Memory B cell (primary cell): ENCODE data around the gene ST6GALNAC3.

Source experiments
- ATAC-seq: fragments of 150-1000 bp; cut with Tn5 transposase; 2 replicates; pipeline ENCODE4 v1.10.0; 2021; ENCODE audit warnings: low read depth, mild to moderate bottlenecking, moderate library complexity
- DNase-seq, 2 donors: peaks; one replicate each; pipeline ENCODE4 v3.0.0; 2022; ENCODE audit warnings: low spot score in 2 of 2
- H3K27ac Mint-ChIP-seq: one replicate; pipeline ENCODE4 v1.8.0; 2022; ENCODE audit warnings: mild to moderate bottlenecking, moderate library complexity, mixed read lengths
- H3K27me3 Mint-ChIP-seq: one replicate; pipeline ENCODE4 v1.8.0; 2022; ENCODE audit warnings: mixed read lengths
- H3K36me3 Mint-ChIP-seq: one replicate; pipeline ENCODE4 v1.8.0; 2022; ENCODE audit warnings: mild to moderate bottlenecking, mixed read lengths
- H3K4me1 Mint-ChIP-seq: one replicate; pipeline ENCODE4 v1.8.0; 2022; ENCODE audit warnings: mixed read lengths
- H3K4me3 Mint-ChIP-seq: one replicate; pipeline ENCODE4 v1.8.0; 2022; ENCODE audit warnings: mild to moderate bottlenecking, moderate library complexity, mixed read lengths
- H3K9me3 Mint-ChIP-seq: one replicate; pipeline ENCODE4 v1.8.0; 2022; ENCODE audit warnings: mixed read lengths

ST6GALNAC3 gene

DNA sequence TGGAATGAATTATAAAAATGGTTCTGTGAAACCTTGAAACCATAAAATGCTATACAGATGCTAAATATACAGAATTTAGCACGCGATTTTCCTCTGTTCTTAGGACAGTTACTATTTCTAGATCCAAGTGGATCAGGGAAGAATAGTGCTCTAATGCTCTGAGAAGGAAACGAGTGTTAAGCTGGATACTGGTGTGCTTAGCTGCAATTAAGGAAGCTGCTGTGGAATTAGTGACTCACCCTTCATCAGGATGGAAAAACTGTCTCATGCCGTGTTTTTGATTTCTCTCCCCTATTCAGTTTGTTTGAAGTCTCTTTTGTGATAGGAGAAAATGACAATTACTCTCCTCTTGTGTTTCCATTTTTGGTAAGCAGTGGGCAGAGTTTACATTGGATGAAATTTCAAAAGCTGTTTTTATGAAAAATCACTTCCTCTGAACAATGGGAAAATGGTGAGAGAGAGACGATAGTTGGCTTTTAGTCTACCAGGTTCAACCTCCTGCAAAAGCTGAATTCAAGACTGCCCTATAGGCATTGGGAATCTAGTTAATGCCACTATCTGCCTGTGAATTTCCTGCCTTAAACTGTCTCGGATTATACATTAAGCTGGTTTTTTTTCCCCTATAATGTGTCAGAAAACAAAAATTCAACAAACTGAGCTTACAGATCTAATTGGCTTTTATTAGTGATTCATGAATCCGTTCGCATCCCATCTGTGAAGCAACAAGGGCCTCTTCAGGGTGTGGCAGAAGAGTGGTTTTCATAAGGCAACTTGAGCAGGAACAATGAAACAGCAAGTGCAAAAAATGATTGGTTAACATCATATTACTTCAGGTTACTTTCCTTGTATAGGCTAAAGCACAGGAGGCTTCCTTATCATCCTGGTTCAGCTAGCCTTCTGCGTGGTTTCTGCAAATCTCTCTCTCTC is 179.8 kb downstream of the ST6GALNAC3 start:
- H3K36me3 Mint-ChIP-seq: peaks cover 3% of the 10 kb centered on the region
- ATAC-seq (no peak), DNase-seq (no peak)
- no peak overlapping the region for H3K27ac Mint-ChIP-seq
- H3K4me3 Mint-ChIP-seq: no peak overlapping the region
- peaks cover 2% of the 10 kb centered on the region for H3K4me1 Mint-ChIP-seq
- peaks cover 3% of the 10 kb centered on the region for H3K27me3 Mint-ChIP-seq
- H3K9me3 Mint-ChIP-seq: peaks cover 1% of the 10 kb centered on the region

DNA sequence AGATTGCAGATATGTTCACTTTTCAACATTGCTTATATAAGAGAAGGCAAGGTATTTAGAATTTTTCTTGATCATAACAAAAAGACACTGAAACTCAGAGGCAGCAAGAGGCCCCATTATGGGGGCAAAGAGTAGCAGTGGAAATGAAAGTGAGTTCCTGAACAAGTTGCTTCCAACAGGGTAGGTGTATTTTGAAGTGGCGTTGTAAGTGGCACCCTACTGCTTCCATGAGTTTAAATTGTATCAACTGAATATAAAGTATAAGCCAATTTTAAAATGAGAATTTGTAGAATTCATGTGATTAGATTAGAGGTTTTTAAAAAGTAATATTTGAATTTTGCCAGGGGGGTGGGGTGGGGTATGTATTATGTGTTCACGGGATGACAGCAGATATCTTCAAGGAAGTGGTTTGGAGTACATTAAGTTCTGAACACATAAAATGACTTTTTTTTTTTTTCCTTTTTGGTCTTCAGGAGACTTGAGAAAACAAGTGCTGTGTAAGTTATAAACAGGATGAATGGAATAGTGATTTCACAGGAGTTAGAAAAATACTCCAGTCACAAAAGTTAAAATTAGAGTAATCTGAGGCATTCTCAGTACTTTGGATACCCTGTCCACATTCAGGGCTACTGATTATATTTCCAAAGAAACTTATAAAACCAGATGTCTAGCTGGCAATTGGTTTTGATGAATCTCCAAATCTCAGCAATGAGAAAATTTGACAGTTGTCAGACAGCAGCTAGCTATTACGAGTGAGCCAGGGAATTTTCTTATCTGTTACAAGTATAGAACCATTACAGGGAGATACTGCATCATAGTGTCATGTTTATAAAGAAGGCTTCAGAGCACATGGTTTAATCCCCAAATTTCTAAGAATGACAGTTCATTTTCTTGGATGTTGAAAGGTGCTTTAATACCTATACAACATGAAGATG is 182.0 kb downstream of the ST6GALNAC3 start:
- no peak overlapping the region for H3K4me3 Mint-ChIP-seq
- H3K4me1 Mint-ChIP-seq: peaks cover 7% of the 10 kb centered on the region
- peaks cover 2% of the 10 kb centered on the region for H3K27me3 Mint-ChIP-seq
- no peak overlapping the region for H3K27ac Mint-ChIP-seq
- DNase-seq (no peak), ATAC-seq (no peak)
- H3K36me3 Mint-ChIP-seq: no peaks in the 10 kb centered on the region
- no peaks in the 10 kb centered on the region for H3K9me3 Mint-ChIP-seq

DNA sequence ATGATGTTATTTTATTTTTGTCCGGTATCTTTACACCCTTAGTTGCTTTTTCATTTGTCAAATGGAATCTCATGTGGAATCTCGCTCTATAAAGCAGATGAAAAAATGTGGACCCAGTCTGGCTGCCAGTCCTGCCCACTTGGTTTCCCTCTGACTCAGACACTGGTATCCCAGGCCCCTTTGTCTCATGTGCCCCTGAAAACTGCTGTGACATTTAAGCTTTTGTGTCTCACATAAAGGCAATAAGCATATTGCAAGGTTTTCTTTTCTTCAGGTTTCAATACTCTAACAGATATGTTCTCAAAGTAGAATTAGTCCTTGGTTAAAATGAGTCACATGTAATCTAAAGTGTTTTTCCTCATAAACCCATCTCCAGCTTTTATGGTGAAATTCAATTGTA is 183.3 kb downstream of the ST6GALNAC3 start:
- peaks cover 2% of the 10 kb centered on the region for H3K9me3 Mint-ChIP-seq
- ATAC-seq (no peak), DNase-seq (no peak)
- peaks cover 7% of the 10 kb centered on the region for H3K4me1 Mint-ChIP-seq
- peaks cover 2% of the 10 kb centered on the region for H3K27me3 Mint-ChIP-seq
- H3K4me3 Mint-ChIP-seq: no peak overlapping the region
- no peaks in the 10 kb centered on the region for H3K36me3 Mint-ChIP-seq
- no peak overlapping the region for H3K27ac Mint-ChIP-seq

DNA sequence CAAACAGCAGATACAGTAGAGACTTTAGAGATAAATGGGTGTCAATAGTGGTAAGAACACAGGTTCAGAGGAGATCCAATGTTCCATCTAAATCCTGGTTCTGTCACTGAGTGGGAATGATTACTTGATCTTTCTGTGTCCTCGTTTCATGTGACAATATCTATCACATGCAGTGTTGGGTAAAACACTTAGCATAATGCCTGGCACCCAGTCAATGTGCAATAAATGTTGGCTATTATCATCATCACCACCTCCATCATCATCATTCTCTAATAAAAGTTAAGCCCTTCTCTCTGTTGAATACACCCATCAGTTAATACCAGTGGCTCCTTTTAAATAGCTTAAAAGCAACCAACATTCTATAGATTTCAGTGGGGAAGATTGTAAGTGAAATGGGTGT is 184.7 kb downstream of the ST6GALNAC3 start:
- DNase-seq: no peak

DNA sequence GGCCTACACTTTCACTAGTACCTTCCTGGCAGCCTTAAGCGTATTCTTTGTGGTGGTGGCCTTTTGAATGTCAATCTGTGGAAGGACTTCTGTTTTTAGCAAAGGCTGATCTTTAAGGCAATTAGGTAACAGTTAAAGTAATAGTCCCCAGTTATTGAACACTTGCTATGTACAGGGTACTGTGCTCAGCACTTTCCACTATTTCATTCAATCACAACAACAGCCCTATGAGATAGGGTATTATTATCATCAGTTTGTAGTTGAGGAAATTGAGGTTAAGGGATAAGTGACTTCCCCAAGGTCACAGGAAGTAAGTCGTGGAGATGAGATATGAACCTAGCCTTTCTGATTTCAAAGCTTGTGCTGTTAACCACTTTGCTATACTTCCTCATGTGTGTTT is 185.7 kb downstream of the ST6GALNAC3 start:
- Mint-ChIP-seq H3K4me3 (no peak overlapping the region), H3K36me3 (no peaks in the 10 kb centered on the region), H3K27ac (no peak overlapping the region), H3K9me3 (peaks cover 2% of the 10 kb centered on the region), H3K4me1 (peaks cover 7% of the 10 kb centered on the region), H3K27me3 (peaks cover 2% of the 10 kb centered on the region)
- DNase-seq (no peak), ATAC-seq (no peak)

More for the DNA sequence above, 184.7 kb downstream of the ST6GALNAC3 start:
- Mint-ChIP-seq H3K9me3 (peaks cover 2% of the 10 kb centered on the region), H3K36me3 (no peaks in the 10 kb centered on the region), H3K4me1 (peaks cover 7% of the 10 kb centered on the region), H3K27me3 (peaks cover 2% of the 10 kb centered on the region), H3K4me3 (no peak overlapping the region), H3K27ac (no peak overlapping the region)
- no peak for ATAC-seq

DNA sequence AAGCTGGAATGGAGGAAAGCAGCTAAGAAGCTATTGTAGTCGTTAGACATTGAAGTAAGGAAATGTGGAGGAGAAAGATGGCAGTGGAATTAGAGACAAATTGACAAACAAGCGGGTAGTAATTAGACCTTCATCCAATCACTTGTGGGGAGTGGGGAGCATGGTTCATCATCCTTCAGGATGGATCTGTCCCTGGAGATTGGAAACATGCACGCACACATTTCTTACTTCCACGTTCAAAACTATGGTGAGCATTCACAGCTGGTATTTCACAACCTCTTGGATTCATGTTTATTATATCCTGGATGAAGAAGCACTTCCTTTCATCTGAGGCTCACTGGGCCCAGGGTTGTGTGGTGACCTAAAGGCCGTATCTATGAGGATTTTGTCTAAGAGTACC is 188.1 kb downstream of the ST6GALNAC3 start:
- peaks cover 6% of the 10 kb centered on the region for H3K4me1 Mint-ChIP-seq
- H3K36me3 Mint-ChIP-seq: no peaks in the 10 kb centered on the region
- H3K27ac Mint-ChIP-seq: no peak overlapping the region
- H3K4me3 Mint-ChIP-seq: no peak overlapping the region
- H3K27me3 Mint-ChIP-seq: no peaks in the 10 kb centered on the region
- no peak for ATAC-seq
- H3K9me3 Mint-ChIP-seq: peaks cover 2% of the 10 kb centered on the region
- DNase-seq: no peak

DNA sequence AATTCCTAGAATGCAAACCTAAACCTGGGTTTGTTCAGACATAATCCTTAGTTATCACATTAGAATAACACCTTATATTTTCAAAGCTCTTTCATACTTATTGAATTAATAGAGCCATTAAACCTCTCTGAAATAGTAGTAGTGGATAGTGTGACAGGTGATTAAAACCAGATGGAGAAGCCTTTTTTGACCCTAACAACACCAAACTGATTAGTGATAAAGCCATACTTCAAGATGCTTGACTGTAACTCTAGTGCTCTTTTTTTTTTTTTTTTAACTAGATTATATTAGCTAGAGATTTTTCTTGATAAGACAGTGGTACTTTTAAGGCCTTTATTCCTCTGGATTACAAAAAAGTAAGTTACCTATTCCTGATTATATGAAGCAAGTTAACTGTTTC is 190.1 kb downstream of the ST6GALNAC3 start:
- ATAC-seq (no peak), DNase-seq (no peak)
- H3K27me3 Mint-ChIP-seq: peaks cover 2% of the 10 kb centered on the region
- H3K4me1 Mint-ChIP-seq: peaks cover 14% of the 10 kb centered on the region
- H3K9me3 Mint-ChIP-seq: peaks cover 2% of the 10 kb centered on the region
- no peak overlapping the region for H3K27ac Mint-ChIP-seq
- H3K4me3 Mint-ChIP-seq: no peak overlapping the region
- H3K36me3 Mint-ChIP-seq: no peaks in the 10 kb centered on the region

DNA sequence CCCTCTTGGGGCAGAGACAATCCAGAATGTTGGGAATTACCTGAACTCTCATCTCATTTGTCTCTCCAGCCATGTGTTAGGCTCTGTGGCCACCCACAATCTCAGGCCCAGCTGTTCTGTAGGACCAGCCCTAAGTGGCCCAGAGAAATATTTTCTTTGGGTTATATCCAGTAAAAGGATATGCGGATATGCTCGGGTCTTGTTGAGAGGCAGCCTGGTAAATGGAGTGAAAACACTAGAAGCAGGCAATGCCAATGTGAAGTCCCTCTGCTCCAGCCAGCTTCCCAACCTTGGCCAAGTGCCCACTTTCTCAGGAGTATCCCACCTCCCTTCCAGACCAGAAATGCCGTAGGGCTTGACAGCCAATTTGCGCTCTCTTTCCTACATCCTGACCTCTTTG is 192.2 kb downstream of the ST6GALNAC3 start:
- peaks cover 2% of the 10 kb centered on the region for H3K27me3 Mint-ChIP-seq
- ATAC-seq (no peak), DNase-seq (no peak)
- no peaks in the 10 kb centered on the region for H3K36me3 Mint-ChIP-seq
- no peak overlapping the region for H3K27ac Mint-ChIP-seq
- peaks cover 12% of the 10 kb centered on the region for H3K4me1 Mint-ChIP-seq
- H3K9me3 Mint-ChIP-seq: peaks cover 2% of the 10 kb centered on the region
- H3K4me3 Mint-ChIP-seq: no peak overlapping the region

DNA sequence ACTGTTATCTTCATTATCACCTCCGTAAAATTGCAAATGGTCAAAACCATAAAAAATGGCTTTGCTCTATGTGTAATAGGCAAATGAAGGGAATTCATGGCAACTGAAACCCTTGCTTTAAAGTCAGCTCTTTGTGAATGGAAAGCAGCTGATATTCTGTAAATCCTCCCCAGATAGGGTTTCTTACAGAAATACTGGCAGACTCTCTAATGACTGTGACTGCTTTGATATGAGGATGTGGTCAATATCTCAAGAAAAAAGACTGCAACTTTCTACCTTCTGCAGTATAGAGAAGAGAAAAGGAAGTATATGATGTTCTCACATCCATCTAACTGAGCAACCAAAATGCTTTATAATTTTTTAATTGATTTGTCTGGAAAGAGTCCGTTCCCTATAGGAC is 193.1 kb downstream of the ST6GALNAC3 start:
- Mint-ChIP-seq H3K4me1 (peaks cover 12% of the 10 kb centered on the region), H3K9me3 (no peaks in the 10 kb centered on the region), H3K36me3 (no peaks in the 10 kb centered on the region), H3K27me3 (peaks cover 2% of the 10 kb centered on the region), H3K27ac (no peak overlapping the region), H3K4me3 (no peak overlapping the region)
- DNase-seq (no peak), ATAC-seq (peak; percentile 59)

DNA sequence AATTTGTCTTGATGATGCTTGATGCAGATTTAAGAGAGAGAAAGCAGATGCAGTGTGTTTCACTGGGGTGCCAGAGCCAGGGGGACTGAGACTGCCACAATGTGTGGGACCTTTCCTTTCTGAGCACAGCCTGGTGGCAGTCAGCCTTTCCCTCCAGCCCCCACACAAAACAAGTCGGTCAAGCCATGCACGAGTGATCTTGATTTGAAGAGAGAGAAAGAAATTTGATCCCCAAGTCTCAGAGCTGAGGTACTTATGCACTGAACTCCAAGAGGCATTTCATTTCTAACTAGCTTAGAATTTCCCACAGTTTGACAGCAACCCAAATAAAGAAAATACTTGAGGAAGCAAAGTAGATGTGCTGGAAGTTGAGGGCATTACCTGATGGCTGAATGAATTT is 193.8 kb downstream of the ST6GALNAC3 start:
- H3K4me3 Mint-ChIP-seq: no peak overlapping the region
- DNase-seq (no peak), ATAC-seq (no peak)
- H3K4me1 Mint-ChIP-seq: peaks cover 12% of the 10 kb centered on the region
- H3K27me3 Mint-ChIP-seq: peaks cover 3% of the 10 kb centered on the region
- no peaks in the 10 kb centered on the region for H3K36me3 Mint-ChIP-seq
- H3K27ac Mint-ChIP-seq: no peak overlapping the region
- no peaks in the 10 kb centered on the region for H3K9me3 Mint-ChIP-seq

DNA sequence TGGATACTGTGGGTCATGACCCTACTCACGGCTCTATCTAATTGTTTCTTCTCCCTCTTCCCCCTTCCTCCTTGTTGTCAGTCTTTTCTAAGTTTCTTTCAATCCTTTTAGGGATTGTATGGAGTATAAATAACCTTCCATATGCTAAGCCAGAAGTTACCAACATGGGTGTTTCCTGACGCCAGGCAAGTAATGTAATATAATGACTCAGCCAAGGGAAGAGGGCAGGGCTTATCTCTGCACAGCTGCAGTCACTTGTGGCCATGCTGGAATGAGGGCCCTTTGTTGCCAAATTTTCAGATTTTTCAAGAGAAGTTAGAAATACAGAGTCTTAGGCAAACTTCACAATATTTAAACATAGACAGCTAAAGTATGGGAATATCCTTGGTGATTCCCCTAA is 194.6 kb downstream of the ST6GALNAC3 start:
- Mint-ChIP-seq H3K27ac (no peak overlapping the region), H3K9me3 (no peaks in the 10 kb centered on the region), H3K4me3 (no peak overlapping the region), H3K27me3 (peaks cover 3% of the 10 kb centered on the region), H3K36me3 (no peaks in the 10 kb centered on the region), H3K4me1 (peaks cover 12% of the 10 kb centered on the region)
- no peak for DNase-seq
- ATAC-seq: no peak

DNA sequence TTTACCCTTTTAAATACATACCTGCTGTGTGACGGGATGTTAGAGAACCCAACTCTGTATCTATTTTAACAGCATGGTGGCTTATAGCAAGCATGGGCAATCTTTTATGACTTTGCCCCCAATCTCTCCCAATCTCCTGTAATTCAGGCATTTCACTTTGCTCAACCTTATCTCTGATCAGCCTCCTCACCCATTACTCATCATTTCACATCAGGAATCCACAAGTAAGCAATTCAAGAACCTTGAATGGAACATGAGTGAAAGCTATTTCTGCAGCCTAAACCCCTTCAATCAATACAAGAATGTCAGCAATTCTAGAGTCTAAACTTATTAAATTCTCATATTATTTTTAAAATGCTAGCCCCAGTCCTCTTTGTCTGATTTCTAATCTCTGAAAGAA is 199.8 kb downstream of the ST6GALNAC3 start:
- H3K36me3 Mint-ChIP-seq: no peaks in the 10 kb centered on the region
- DNase-seq (no peak), ATAC-seq (no peak)
- peaks cover 2% of the 10 kb centered on the region for H3K27me3 Mint-ChIP-seq
- H3K4me1 Mint-ChIP-seq: peaks cover 4% of the 10 kb centered on the region
- H3K4me3 Mint-ChIP-seq: no peak overlapping the region
- no peak overlapping the region for H3K27ac Mint-ChIP-seq
- H3K9me3 Mint-ChIP-seq: no peaks in the 10 kb centered on the region

DNA sequence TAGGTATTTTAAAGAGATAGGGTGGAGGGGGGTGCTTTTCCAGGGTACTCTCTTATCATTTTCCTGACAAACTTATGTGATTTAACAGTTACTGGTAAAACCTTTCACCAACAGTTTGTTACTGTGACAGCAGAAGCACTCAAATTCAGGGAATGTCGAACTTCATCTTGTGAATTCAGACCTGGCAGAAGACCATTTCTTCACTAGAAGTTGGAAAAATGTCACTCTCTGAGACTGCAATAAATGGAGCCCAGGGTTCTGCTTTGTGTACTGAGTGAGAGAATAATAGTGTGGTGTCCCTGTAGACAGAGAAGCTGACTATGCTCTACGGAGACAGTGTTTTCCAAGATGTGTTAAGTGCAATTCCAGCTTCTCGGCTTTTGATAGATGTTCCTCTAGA is 200.2 kb downstream of the ST6GALNAC3 start:
- H3K27me3 Mint-ChIP-seq: peaks cover 2% of the 10 kb centered on the region
- ATAC-seq (no peak), DNase-seq (no peak)
- no peaks in the 10 kb centered on the region for H3K9me3 Mint-ChIP-seq
- no peaks in the 10 kb centered on the region for H3K36me3 Mint-ChIP-seq
- no peak overlapping the region for H3K4me3 Mint-ChIP-seq
- peaks cover 3% of the 10 kb centered on the region for H3K4me1 Mint-ChIP-seq
- H3K27ac Mint-ChIP-seq: no peak overlapping the region

DNA sequence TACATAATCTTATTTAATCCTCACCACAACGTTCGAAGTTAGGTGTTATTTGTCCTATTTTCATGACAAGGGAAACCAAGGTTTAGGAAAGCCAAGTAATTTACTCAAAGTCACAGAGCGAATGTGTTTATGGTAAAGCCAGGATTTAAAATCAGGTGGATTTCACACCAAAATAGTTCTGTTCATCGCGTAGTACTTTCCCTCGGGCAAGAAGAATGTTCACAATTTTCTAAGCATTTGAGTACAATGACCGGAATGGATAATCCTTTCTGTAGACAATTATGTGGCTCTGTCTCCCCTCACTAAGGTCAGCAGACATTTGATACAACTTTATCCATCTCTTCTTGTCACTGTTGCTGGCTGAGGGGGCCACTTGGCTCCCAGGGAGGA is 204.2 kb downstream of the ST6GALNAC3 start:
- no peaks in the 10 kb centered on the region for H3K27me3 Mint-ChIP-seq
- H3K4me1 Mint-ChIP-seq: peaks cover 5% of the 10 kb centered on the region
- no peak overlapping the region for H3K4me3 Mint-ChIP-seq
- no peak overlapping the region for H3K27ac Mint-ChIP-seq
- H3K9me3 Mint-ChIP-seq: no peaks in the 10 kb centered on the region
- ATAC-seq: no peak
- H3K36me3 Mint-ChIP-seq: peaks cover 2% of the 10 kb centered on the region
- DNase-seq: no peak
